GM23338 (cell line): ENCODE results near the gene TSEN2. TPM values are rescaled to one million over a fixed set of nuclear protein-coding genes. Genes with fewer than 3 reads are reported as not detected.
"Not testable (repeated sequence)": the region's sequence is repeated elsewhere in the genome, so short reads cannot be mapped to it uniquely, and the experiment has no call there.

Experiments
- ATAC-seq: fragments of 200-7000 bp; cut with Tn5 transposase; 3 replicates; pipeline ENCODE4 v1.9.1; 2020
- DNase-seq: peaks from one replicate; pipeline ENCODE4 v3.0.0-alpha.2; 2015; ENCODE audit warnings: low spot score
- H2AFZ ChIP-seq: fragments of 200-600 bp; sonication (generic); 2 replicates; pipeline ENCODE4 v1.8.0; 2016; ENCODE audit warnings: antibody characterized with exemption, mild to moderate bottlenecking, moderate library complexity
- H3F3A ChIP-seq: fragments of 200-600 bp; sonication (generic); replicated peaks from 2 replicates; pipeline ENCODE4 v1.8.0; 2017; ENCODE audit warnings: antibody characterized with exemption, mixed run types, low read depth
- H3K27ac ChIP-seq: fragments of 200-600 bp; sonication (generic); 2 replicates; pipeline ENCODE4 v1.6.1; 2016; ENCODE audit warnings: low read depth
- H3K27me3 ChIP-seq: fragments of 200-600 bp; sonication (generic); 2 replicates; pipeline ENCODE4 v1.8.0; 2016; ENCODE audit warnings: mild to moderate bottlenecking, mixed run types, moderate library complexity; ENCODE audit not compliant: insufficient read depth
- H3K36me3 ChIP-seq: fragments of 200-600 bp; sonication (generic); 2 replicates; pipeline ENCODE4 v1.8.0; 2016; ENCODE audit warnings: mild to moderate bottlenecking; ENCODE audit not compliant: insufficient read depth
- H3K4me1 ChIP-seq: fragments of 200-600 bp; sonication (generic); 2 replicates; pipeline ENCODE4 v1.8.0; 2016; ENCODE audit warnings: mild to moderate bottlenecking, moderate library complexity; ENCODE audit not compliant: insufficient read depth
- H3K4me2 ChIP-seq: fragments of 200-600 bp; sonication (generic); 2 replicates; pipeline ENCODE4 v1.7.1; 2017; ENCODE audit warnings: mixed run types
- H3K4me3 ChIP-seq: fragments of 200-600 bp; sonication (generic); 2 replicates; pipeline ENCODE4 v1.6.1; 2016; ENCODE audit warnings: mixed run types
- H3K79me2 ChIP-seq: fragments of 200-600 bp; sonication (generic); replicated peaks from 2 replicates; pipeline ENCODE4 v1.8.0; 2017; ENCODE audit warnings: mild to moderate bottlenecking; ENCODE audit not compliant: insufficient read depth
- H3K9me2 ChIP-seq: fragments of 200-600 bp; sonication (generic); 2 replicates; pipeline ENCODE4 v1.8.0; 2017; ENCODE audit not compliant: insufficient read depth
- H4K20me1 ChIP-seq: fragments of 200-600 bp; sonication (generic); replicated peaks from 2 replicates; pipeline ENCODE4 v1.8.0; 2017; ENCODE audit warnings: mild to moderate bottlenecking; ENCODE audit not compliant: insufficient read depth
- H3K27ac Mint-ChIP-seq: 2 replicates; pipeline ENCODE4 v1.8.0; 2020; ENCODE audit warnings: inconsistent platforms, mild to moderate bottlenecking, moderate library complexity, mixed read lengths
- H3K27me3 Mint-ChIP-seq: 3 replicates; pipeline ENCODE4 v1.8.0; 2022; ENCODE audit warnings: low read depth, mild to moderate bottlenecking, moderate library complexity, mixed read lengths, inconsistent platforms; ENCODE audit not compliant: insufficient read depth, poor library complexity
- H3K36me3 Mint-ChIP-seq: 3 replicates; pipeline ENCODE4 v1.8.0; 2021; ENCODE audit warnings: low read depth, mild to moderate bottlenecking, inconsistent platforms, moderate library complexity, mixed read lengths
- H3K4me1 Mint-ChIP-seq: 3 replicates; pipeline ENCODE4 v1.8.0; 2020; ENCODE audit warnings: mild to moderate bottlenecking, inconsistent platforms, mixed read lengths
- H3K4me3 Mint-ChIP-seq: 3 replicates; pipeline ENCODE4 v1.8.0; 2021; ENCODE audit warnings: moderate library complexity, mild to moderate bottlenecking, inconsistent platforms, mixed read lengths
- H3K9me3 Mint-ChIP-seq: 3 replicates; pipeline ENCODE4 v1.8.0; 2020; ENCODE audit warnings: moderate library complexity, mild to moderate bottlenecking, inconsistent platforms, mixed read lengths
- STAT1 ChIP-seq: IDR thresholded peaks from one replicate; pipeline ENCODE4 v1.6.1; 2016; ENCODE audit warnings: antibody characterized with exemption; ENCODE audit not compliant: unreplicated experiment
- ZNF331 ChIP-seq: fragments of 250-450 bp; sonication (Bioruptor Pico); IDR thresholded peaks from 2 replicates; pipeline ENCODE4 v1.5.0; 2020; ENCODE audit warnings: low read depth, mild to moderate bottlenecking, moderate library complexity
- polyA plus RNA-seq: library from polyadenylated mRNA; unstranded; fragments of >200 nt; fragmentation: Nextera tagmentation; extraction: Ambion mirVana; gene quantifications from 2 replicates; pipeline ENCODE4 v1.2.1, GENCODE V29; 2016
- total RNA-seq: library from RNA; depleted of rRNA; stranded (reverse); fragments of >200 nt; shearing (Covaris generic); gene quantifications from 2 replicates; pipeline ENCODE4 v1.2.3, GENCODE V29; 2014
- TF ChIP-seq, protein P1 (sequence below), 2 experiments: fragments of 200-600 bp in 1 of 2; sonication (generic) in 1 of 2; conservative IDR thresholded peaks; 2 replicates each; pipeline versions ENCODE4 v1.5.1 to v1.6.1; 2016 to 2017; ENCODE audit warnings: antibody characterized with exemption in 2 of 2, low read depth in 2 of 2, mild to moderate bottlenecking in 2 of 2, moderate library complexity in 1 of 2

TSEN2 gene
- total and polyA plus RNA-seq, 2 experiments from 2014 or later: 27.7 to 30.0 TPM

- not testable (repeated sequence) for H3K27me3 Mint-ChIP-seq, H3K27me3 ChIP-seq, H2AFZ ChIP-seq, H3K4me3 Mint-ChIP-seq, H3K79me2 ChIP-seq, H3K4me3 ChIP-seq, H3K36me3 Mint-ChIP-seq, H3F3A ChIP-seq, H3K4me2 ChIP-seq, H3K27ac Mint-ChIP-seq, ATAC-seq, H3K9me3 Mint-ChIP-seq, H3K27ac ChIP-seq, H3K9me2 ChIP-seq, H3K36me3 ChIP-seq, H4K20me1 ChIP-seq
- H3K4me1 Mint-ChIP-seq: peaks cover 15% of the 10 kb centered on the region
- H3K4me1 ChIP-seq: peaks cover 11% of the 10 kb centered on the region
- TF ChIP-seq, protein P1, sequence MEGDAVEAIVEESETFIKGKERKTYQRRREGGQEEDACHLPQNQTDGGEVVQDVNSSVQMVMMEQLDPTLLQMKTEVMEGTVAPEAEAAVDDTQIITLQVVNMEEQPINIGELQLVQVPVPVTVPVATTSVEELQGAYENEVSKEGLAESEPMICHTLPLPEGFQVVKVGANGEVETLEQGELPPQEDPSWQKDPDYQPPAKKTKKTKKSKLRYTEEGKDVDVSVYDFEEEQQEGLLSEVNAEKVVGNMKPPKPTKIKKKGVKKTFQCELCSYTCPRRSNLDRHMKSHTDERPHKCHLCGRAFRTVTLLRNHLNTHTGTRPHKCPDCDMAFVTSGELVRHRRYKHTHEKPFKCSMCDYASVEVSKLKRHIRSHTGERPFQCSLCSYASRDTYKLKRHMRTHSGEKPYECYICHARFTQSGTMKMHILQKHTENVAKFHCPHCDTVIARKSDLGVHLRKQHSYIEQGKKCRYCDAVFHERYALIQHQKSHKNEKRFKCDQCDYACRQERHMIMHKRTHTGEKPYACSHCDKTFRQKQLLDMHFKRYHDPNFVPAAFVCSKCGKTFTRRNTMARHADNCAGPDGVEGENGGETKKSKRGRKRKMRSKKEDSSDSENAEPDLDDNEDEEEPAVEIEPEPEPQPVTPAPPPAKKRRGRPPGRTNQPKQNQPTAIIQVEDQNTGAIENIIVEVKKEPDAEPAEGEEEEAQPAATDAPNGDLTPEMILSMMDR (conservative IDR thresholded peaks at IDR 0.05; ENCODE audit: low read depth in 2 of 2): peak; percentile 15 to 55; a peak in 2 of 4 replicates
- peak; percentile 32 for DNase-seq
Measured at GRCh38 chr3:12448404-12449202, 35.7 kb upstream of the TSEN2 start.

DNA sequence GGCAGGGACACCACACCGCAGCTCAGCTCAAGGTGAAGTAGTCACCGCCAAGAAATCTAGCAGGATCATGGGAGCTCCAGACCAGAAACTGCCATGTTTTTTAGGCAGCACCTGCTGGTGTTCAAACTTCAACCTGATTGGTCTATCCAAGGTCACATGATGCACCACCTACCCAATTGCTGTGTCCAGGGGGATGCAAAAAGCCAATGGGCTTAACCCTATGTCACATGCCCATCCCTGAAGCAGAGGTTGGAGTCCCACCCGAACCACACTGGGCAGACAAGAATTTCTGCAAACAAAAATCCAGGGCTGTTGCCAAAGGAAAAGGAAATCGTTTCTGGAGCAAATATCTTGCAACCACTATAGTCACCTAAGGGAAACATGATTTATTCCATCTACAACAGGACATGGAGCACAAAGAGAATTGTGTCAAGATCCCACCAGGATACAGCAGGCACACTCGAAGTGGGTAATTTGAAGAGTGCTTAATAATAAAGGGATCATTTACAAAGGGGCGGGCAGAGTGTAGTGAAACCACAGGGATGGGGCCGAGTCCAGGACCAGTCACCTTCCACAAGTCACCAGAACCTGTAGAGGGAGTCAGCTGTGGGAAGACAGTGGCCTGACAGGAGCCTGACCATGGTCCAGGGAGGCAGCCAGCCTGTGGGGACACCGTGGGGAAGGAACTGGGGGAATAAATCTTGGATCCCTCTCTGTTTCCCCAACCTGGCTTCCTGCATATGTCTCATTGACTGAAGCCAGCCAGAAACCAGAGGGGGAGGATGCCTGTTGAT lies 34.2 kb upstream of the TSEN2 start:
- Mint-ChIP-seq H3K4me1 (peaks cover 6% of the 10 kb centered on the region), H3K4me3 (no peak overlapping the region), H3K27ac (no peak overlapping the region), H3K27me3 (peaks cover 8% of the 10 kb centered on the region), H3K9me3 (no peaks in the 10 kb centered on the region), H3K36me3 (no peaks in the 10 kb centered on the region)
- H3K27ac ChIP-seq: no peak overlapping the region
- DNase-seq: no peak
- no peaks in the 10 kb centered on the region for H3K27me3 ChIP-seq
- H3K36me3 ChIP-seq: no peaks in the 10 kb centered on the region
- 0 out of 2 replicates have a peak, but pooled peaks cover 4% of the 10 kb centered on the region for H3K9me2 ChIP-seq
- no peaks in the 10 kb centered on the region for H4K20me1 ChIP-seq
- no peaks in the 10 kb centered on the region for H3F3A ChIP-seq
- TF ChIP-seq, protein P1 (conservative IDR thresholded peaks at IDR 0.05; ENCODE audit: low read depth in 2 of 2): no peak
- TF ChIP-seq ZNF331 (CRISPR knock-in tag): no peak
- TF ChIP-seq STAT1: no peak
- ATAC-seq: no peak
- H3K4me1 ChIP-seq: 0 out of 2 replicates have a peak, but pooled peaks cover 4% of the 10 kb centered on the region
- H3K79me2 ChIP-seq: no peaks in the 10 kb centered on the region
- no peak overlapping the region for H3K4me2 ChIP-seq
- no peak overlapping the region for H2AFZ ChIP-seq
- H3K4me3 ChIP-seq: no peak overlapping the region
